ENCODE data around the gene RAI1.

The RAI1 gene

GRCh38 chr17:17830740-17831207 is 149.5 kb downstream of the RAI1 start:
- no peak for DNase-seq (ENCODE audit: low spot score)

GRCh38 chr17:17831208-17832031 is 150.2 kb downstream of the RAI1 start:
- no peak for DNase-seq (ENCODE audit: low spot score)

- no peak for DNase-seq (ENCODE audit: low spot score)
Measured at GRCh38 chr17:17832032-17832363, 150.7 kb downstream of the RAI1 start.

GRCh38 chr17:17833658-17834357 is 152.6 kb downstream of the RAI1 start:
- no peak for DNase-seq (ENCODE audit: low spot score)

- DNase-seq (ENCODE audit: low spot score) = no peak
Measured at GRCh38 chr17:17834974-17835373, 153.7 kb downstream of the RAI1 start.

GRCh38 chr17:17835415-17836249 is 154.4 kb downstream of the RAI1 start:
- DNase-seq (ENCODE audit: low spot score) = no peak

GRCh38 chr17:17836250-17836817 is 155.1 kb downstream of the RAI1 start:
- peak; percentile 98 for DNase-seq (ENCODE audit: low spot score)

- no peak for DNase-seq (ENCODE audit: low spot score)
Measured at GRCh38 chr17:17836818-17837379, 155.6 kb downstream of the RAI1 start, which contains the start of gene SREBF1. Gene SREBF1 (minus strand): TSS chr17:17836986. CDS start chr17:17836817, 169 bp downstream.

- DNase-seq (ENCODE audit: low spot score) = no peak
Measured at GRCh38 chr17:17837380-17837821, 156.1 kb downstream of the RAI1 start.

- no peak for DNase-seq (ENCODE audit: low spot score)
Measured at GRCh38 chr17:17837966-17838962, 157.0 kb downstream of the RAI1 start.

GRCh38 chr17:17839791-17840707 is 158.8 kb downstream of the RAI1 start:
- DNase-seq (ENCODE audit: low spot score) = peak; percentile 91

- peak; percentile 78 for DNase-seq (ENCODE audit: low spot score)
Measured at GRCh38 chr17:17840751-17841591, 159.7 kb downstream of the RAI1 start.

- no peak for DNase-seq (ENCODE audit: low spot score)
Measured at GRCh38 chr17:17841601-17842025, 160.4 kb downstream of the RAI1 start.

- no peak for DNase-seq (ENCODE audit: low spot score)
Measured at GRCh38 chr17:17842111-17842876, 161.0 kb downstream of the RAI1 start.

GRCh38 chr17:17843096-17843495 is 161.8 kb downstream of the RAI1 start:
- DNase-seq (ENCODE audit: low spot score) = no peak

- DNase-seq (ENCODE audit: low spot score) = no peak
Measured at GRCh38 chr17:17844079-17844478, 162.8 kb downstream of the RAI1 start.

- DNase-seq (ENCODE audit: low spot score) = no peak
Measured at GRCh38 chr17:17844500-17844899, 163.2 kb downstream of the RAI1 start.
